Activated naive CD8-positive, alpha-beta T cell treated with anti-CD3 and anti-CD28 coated beads, Interleukin-2, amount 50 U/mL, for 16 hours (primary cell): ENCODE data around the gene HUS1.
A peak's percentile ranks its signal among the peaks of the same experiment; 100 is the strongest.

ENCODE experiments used
- DNase-seq: peaks from one replicate; pipeline ENCODE4 v3.0.0-alpha.2; 2020; ENCODE audit warnings: low read depth, low spot score

Gene HUS1

GRCh38 chr7:47979832-47980181 is 392 bp upstream of the HUS1 start:
- DNase-seq = no peak

DNA sequence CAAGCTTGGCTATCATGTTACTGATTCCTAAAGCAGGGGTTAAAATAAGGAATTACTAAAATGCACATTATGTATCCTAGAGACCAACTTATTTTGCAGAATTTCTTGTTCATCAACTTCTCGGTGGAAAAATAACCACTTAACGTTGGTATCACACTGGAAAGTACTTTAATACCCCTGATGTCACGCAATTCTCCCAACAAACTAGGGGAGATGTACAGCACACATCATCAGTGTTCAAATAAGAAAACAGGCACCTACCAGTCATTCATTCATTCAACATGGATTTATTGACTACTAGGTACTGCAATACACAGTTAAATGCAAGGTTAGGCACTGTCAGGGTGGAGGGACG is 648 bp downstream of the HUS1 start:
- DNase-seq = no peak

DNA sequence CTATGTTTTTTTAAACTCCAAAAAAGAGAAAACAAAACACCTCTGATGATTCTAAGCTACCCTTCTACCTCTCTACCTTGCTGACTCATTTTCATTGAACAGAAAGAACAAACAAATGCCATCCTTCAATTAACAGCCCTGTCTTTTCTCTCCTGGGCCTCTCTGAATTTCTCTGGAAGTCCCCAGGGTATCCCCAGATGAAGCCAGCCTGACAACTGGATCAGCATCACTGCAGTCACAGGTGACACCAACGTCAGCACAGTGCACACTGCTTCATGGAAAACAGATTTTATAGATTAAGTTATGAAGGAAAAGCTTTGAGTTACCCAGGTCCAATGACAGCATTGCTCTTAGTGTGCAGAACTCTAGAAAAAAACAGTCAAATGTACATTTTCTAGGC is 5.7 kb downstream of the HUS1 start:
- DNase-seq = no peak

GRCh38 chr7:47970761-47971160 is 8.7 kb downstream of the HUS1 start:
- no peak for DNase-seq

GRCh38 chr7:47968847-47969774 is 10.3 kb downstream of the HUS1 start:
- DNase-seq = peak; percentile 11

- DNase-seq = no peak
These were observed 11.7 kb downstream of the HUS1 start for GRCh38 chr7:47967708-47968107.

- no peak for DNase-seq
These were observed 12.3 kb downstream of the HUS1 start for GRCh38 chr7:47967123-47967522.

- no peak for DNase-seq
These were observed 14.0 kb downstream of the HUS1 start for GRCh38 chr7:47965456-47965855.

DNA sequence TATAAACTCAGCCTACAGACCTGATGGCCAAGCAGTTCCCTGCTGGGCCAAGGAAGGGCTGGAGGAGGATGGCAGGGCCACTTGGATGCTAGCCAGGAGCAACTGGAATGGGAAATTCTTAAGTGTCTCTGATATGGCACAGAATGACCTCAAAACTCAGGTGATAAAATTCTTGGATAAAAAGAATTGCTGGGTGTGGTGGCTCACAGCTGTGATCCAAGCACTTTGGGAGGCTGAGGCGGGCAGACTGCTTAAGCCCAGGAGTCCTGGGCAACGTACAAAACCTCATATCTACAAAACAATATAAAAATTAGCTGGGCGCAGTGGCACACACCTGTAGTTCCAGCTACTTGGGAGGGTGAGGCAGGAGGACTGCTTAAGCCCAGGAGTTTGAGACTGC is 17.2 kb downstream of the HUS1 start:
- DNase-seq = no peak

GRCh38 chr7:47957156-47957555 is 22.3 kb downstream of the HUS1 start:
- no peak for DNase-seq

DNA sequence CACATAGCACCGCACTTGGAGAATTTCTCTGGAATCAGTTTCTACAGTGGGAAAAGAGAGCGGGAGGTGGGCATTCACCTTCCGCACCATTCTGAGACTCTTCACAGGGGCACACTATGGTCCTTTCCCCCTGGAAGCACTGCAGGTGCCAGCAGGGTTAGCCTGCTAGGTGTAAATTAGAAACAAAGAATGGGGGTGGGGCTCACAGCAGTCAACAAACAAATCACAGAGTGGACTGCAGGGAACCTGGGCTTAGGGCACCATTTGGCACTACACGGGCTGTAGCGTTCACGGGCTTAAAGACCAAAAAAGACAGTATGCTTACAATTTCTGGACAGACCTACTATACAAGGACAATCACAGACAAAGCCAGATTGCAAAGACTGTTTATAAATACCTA is 23.2 kb downstream of the HUS1 start:
- no peak for DNase-seq

DNA sequence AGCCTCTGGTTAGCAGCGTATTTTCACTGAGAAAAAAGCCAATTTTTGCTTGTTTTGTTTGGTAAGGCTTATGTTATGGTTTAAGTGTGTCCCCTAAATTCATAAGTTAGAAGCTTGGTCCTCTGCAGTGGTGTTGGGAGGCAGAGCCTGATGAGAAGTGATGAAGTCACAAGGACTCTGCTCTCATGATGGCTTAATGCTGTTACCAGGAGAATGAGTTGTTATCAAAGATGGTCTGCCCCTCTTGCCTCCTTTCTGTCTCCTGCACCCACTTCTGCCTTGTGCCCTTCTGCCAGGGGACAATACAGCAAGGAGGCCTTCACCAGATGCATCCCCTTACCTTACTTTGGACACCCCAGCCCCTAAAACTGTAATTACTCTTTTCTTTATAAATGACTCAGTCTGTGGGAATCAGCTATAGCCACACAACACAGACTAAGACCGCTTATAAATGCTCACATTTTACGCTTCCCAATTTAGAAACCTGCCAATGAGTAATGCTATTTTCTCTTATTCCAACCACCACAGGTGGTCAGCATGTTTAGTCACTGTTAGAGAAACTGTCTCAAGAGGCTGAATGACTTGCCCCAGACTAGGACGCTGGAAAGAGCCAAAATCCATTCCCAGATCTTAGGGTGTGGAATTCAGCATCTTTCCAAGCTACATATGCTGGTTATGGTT is 25.0 kb downstream of the HUS1 start:
- no peak for DNase-seq

GRCh38 chr7:47953822-47954221 is 25.6 kb downstream of the HUS1 start:
- DNase-seq = no peak

- DNase-seq = no peak
These were observed 27.2 kb downstream of the HUS1 start for GRCh38 chr7:47952224-47952623.

DNA sequence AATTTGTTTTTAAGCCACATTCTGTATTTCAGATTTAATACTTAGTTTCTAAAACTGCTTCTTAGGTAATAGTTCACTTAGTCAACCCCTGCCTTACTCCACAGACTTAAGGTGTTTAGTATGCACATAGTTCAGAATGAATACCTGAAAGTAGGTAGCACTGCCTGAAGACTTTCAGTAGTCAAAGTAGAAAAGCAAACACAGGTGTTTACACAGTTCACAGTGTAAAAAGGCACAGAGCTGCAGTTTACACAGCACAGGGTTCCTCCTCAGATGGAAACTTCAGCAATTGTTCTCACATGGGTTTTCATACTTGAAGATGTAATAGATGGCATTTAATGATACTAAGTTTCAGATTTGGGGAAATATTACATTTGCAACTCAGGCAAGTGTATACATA is 28.0 kb downstream of the HUS1 start:
- DNase-seq = no peak

- DNase-seq = no peak
These were observed 28.7 kb downstream of the HUS1 start for GRCh38 chr7:47950714-47951113.

DNA sequence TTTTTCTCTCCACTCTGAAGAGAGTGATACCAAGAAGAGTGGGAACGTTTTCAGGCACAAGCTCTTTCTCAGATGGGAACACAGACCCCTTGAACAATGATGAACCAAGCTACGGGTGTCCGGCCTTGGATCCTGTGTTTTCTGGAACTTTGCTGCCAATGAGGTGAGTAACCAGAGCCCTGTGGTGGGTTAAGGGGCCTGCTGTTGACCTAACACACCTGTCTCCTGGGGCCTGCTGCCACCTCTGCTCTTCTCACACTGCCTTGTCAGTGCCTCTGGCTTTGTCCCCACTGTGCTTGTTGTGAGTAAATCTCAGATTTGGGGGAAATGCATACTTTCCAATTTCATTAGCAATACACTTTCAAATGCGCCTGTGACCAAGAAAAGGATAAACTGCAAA is 29.7 kb downstream of the HUS1 start:
- DNase-seq = no peak

GRCh38 chr7:47948141-47948790 is 31.1 kb downstream of the HUS1 start, which contains the start of gene PKD1L1:
PKD1L1 (minus strand) TSS chr7:47948466; CDS start chr7:47948440, 26 bp downstream.
- DNase-seq = no peak

DNA sequence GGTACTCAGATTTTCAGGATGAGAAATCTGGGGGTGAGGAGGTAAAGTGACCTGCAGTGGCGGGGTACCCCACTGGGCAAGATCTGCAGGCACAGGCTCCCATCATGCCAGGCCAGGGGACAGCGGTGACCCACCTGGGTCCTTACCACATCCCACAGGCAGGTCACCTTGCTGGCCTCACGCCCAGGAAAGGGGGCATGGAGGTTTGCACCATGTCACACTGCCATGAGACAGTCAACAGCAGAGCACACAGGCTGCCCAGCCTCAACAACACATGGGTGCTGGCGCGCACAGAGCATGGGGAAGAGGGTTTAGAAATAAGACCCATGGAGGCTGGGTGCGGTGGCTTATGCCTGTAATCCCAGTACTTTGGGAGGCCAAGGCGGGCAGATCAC is 32.1 kb downstream of the HUS1 start:
- no peak for DNase-seq

- no peak for DNase-seq
These were observed 32.6 kb downstream of the HUS1 start for GRCh38 chr7:47946581-47947354.

GRCh38 chr7:47945261-47946015 is 34.0 kb downstream of the HUS1 start:
- peak; percentile 38 for DNase-seq
